ENCODE data around the gene AXIN1. TPM values are rescaled to one million over a fixed set of nuclear protein-coding genes. Genes with fewer than 3 reads are reported as not detected.

Gene AXIN1
- total and polyA plus RNA-seq, 9 of the 15 experiments (the other 6 are each of a cell fraction or from before 2014, with no cell fraction given): 0.42 to 58.0 (median 25.9) TPM

DNA sequence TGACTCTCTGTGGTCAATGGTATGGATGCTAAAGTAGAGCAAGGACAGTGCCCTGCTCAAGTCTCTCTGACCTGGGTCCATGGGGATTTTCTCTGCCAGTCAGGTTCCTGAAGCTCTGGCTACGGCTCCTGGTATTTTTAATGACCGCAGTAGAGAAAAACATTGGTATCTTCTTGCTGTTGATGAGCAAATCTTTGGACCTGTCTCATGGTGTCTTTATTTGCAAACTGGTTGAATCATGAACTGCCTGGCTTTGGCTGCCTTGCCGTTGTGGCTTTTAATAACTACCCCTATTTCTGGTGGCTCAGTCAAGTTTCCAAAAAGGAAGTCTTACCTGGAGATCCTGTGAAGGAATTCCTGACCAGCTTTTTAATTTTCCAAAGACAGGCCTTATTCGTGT is 109.2 kb downstream of the AXIN1 start (continued):
- TF ChIP-seq, protein P1, sequence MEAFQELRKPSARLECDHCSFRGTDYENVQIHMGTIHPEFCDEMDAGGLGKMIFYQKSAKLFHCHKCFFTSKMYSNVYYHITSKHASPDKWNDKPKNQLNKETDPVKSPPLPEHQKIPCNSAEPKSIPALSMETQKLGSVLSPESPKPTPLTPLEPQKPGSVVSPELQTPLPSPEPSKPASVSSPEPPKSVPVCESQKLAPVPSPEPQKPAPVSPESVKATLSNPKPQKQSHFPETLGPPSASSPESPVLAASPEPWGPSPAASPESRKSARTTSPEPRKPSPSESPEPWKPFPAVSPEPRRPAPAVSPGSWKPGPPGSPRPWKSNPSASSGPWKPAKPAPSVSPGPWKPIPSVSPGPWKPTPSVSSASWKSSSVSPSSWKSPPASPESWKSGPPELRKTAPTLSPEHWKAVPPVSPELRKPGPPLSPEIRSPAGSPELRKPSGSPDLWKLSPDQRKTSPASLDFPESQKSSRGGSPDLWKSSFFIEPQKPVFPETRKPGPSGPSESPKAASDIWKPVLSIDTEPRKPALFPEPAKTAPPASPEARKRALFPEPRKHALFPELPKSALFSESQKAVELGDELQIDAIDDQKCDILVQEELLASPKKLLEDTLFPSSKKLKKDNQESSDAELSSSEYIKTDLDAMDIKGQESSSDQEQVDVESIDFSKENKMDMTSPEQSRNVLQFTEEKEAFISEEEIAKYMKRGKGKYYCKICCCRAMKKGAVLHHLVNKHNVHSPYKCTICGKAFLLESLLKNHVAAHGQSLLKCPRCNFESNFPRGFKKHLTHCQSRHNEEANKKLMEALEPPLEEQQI (IDR thresholded peaks at IDR 0.05): no peak
- no peak for TF ChIP-seq HIVEP1 (CRISPR knock-in tag; IDR thresholded peaks at IDR 0.05)
- TF ChIP-seq DNMT1 (IDR thresholded peaks at IDR 0.05): no peak
- no peak for TF ChIP-seq TEAD1 (CRISPR knock-in tag; IDR thresholded peaks at IDR 0.05)
- no peak for TF ChIP-seq JUNB (CRISPR knock-in tag; conservative IDR thresholded peaks at IDR 0.05)

DNA sequence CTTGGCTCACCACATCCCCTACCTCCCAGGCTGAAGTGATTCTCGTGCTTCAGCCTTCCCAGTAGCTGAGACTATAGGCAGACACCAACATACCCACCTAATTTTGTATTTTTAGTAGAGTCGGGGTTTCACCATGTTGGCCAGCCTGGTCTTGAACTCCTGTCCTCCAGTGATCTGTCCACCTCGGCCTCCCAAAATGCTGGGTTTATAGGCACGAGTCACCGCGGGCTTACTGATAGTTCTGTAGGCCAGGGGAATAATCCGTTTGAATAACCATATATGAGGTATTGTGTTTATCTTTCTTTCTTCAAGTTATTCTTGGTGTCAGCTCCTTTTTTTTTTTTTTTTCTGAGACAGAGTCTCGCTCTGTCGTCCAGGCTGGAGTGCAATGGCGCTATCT is 110.2 kb downstream of the AXIN1 start:
- CTCF ChIA-PET (ENCODE audit: low intra/inter-chr PET ratio): no interaction called here

More for the DNA sequence above, 110.2 kb downstream of the AXIN1 start:
- no TSS peak for BruUV-seq (replicated peaks)
- DNase-seq (ENCODE audit: extremely low read depth in 1 of 4, low spot score in 3 of 4): no peak
- no peaks in the 10 kb centered on the region for H4K20me1 ChIP-seq (replicated peaks; ENCODE audit: control insufficient read depth, insufficient read depth, low read length)
- H3K4me3 ChIP-seq: no peak overlapping the region
- POLR2A ChIA-PET: interaction anchor here (0.6 to 3.7 kb wide), 4 partner anchors 12 to 442 kb away, joined by 3 to 14 read pairs (median 3); partner anchors contain the start of gene JMJD8
- FAIRE-seq: peak; percentile 76
- no peaks in the 10 kb centered on the region for H3K9me3 ChIP-seq (replicated peaks; ENCODE audit: control insufficient read depth, insufficient read depth, low read depth, low read length)
- H3K79me2 ChIP-seq (ENCODE audit: control insufficient read depth, insufficient read depth, low read length): peaks cover 35% of the 10 kb centered on the region
- no peak for TF ChIP-seq ZNF583 (CRISPR knock-in tag; IDR thresholded peaks at IDR 0.05)
- TF ChIP-seq MAFK (IDR thresholded peaks at IDR 0.05; ENCODE audit: low read length): no peak
- TF ChIP-seq NFATC3 (IDR thresholded peaks at IDR 0.05): no peak
- TF ChIP-seq JUNB (CRISPR knock-in tag; conservative IDR thresholded peaks at IDR 0.05): no peak
- TF ChIP-seq, protein P2, sequence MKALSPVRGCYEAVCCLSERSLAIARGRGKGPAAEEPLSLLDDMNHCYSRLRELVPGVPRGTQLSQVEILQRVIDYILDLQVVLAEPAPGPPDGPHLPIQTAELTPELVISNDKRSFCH (CRISPR knock-in tag; IDR thresholded peaks at IDR 0.05): no peak
- TF ChIP-seq, protein P2 (tag; IDR thresholded peaks at IDR 0.05): no peak
- TF ChIP-seq, protein P3, sequence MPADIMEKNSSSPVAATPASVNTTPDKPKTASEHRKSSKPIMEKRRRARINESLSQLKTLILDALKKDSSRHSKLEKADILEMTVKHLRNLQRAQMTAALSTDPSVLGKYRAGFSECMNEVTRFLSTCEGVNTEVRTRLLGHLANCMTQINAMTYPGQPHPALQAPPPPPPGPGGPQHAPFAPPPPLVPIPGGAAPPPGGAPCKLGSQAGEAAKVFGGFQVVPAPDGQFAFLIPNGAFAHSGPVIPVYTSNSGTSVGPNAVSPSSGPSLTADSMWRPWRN (IDR thresholded peaks at IDR 0.05; ENCODE audit: low read depth): no peak
- TF ChIP-seq ESRRB (CRISPR knock-in tag; IDR thresholded peaks at IDR 0.05; ENCODE audit: borderline replicate concordance): no peak
- TF ChIP-seq FOXJ3 (CRISPR knock-in tag; IDR thresholded peaks at IDR 0.05): no peak
- no peak for TF ChIP-seq IFI16 (CRISPR knock-in tag; IDR thresholded peaks at IDR 0.05)
- no peak for TF ChIP-seq PCBP1 (IDR thresholded peaks at IDR 0.05; ENCODE audit: low read depth, low read length, poor library complexity, severe bottlenecking)
- TF ChIP-seq CREB1 (IDR thresholded peaks at IDR 0.05): no peak
- no peak for TF ChIP-seq CREB1 (CRISPR knock-in tag; IDR thresholded peaks at IDR 0.05)
- no peak for TF ChIP-seq HNRNPK (IDR thresholded peaks at IDR 0.05; ENCODE audit: low read depth, low read length, poor library complexity, severe bottlenecking)
- TF ChIP-seq SNIP1 (IDR thresholded peaks at IDR 0.05; ENCODE audit: low read depth): no peak
- TF ChIP-seq XRCC3 (IDR thresholded peaks at IDR 0.05): no peak
- TF ChIP-seq ZNF143 (CRISPR knock-in tag; IDR thresholded peaks at IDR 0.05): no peak
- H3K9me1 ChIP-seq (ENCODE audit: control insufficient read depth, insufficient read depth, low read length): no peaks in the 10 kb centered on the region
- 0 out of 4 replicates have a peak overlapping the region, but pooled peaks of 1 of the 2 experiments have one; percentile 10 for H3K9ac ChIP-seq (ENCODE audit: insufficient read depth in 1 of 2, low read depth in 2 of 2, low read length in 2 of 2)
- peaks cover 22 to 31% of the 10 kb centered on the region in 2 experiments for H3K4me1 ChIP-seq (replicated peaks in 1 of 2; ENCODE audit: control insufficient read depth in 2 of 2, insufficient read depth in 2 of 2, low read length in 2 of 2)
- WGBS (ENCODE audit: insufficient coverage, low coverage, missing lambda C conversion rate): 51% methylated on average over 8 of the region's 10 CpGs
- H3K4me2 ChIP-seq (ENCODE audit: insufficient read depth, low read length): peak overlapping the region; percentile 38; the same call in 1 of the 2 replicates
- no peak for ATAC-seq
- no peaks in the 10 kb centered on the region for H3K36me3 ChIP-seq (ENCODE audit: control insufficient read depth, insufficient read depth, low read length)
- peak overlapping the region; percentile 58; the same call in 2 of the 3 replicates for H3K27ac ChIP-seq (ENCODE audit: extremely low read depth, low read depth, low read length)
- in situ Hi-C loops (cut with MboI): no loop called here
- intact Hi-C loops (cut with micrococcal nuclease): no loop called here
- no peaks in the 10 kb centered on the region for H3K27me3 ChIP-seq (ENCODE audit: control insufficient read depth in 2 of 2, insufficient read depth in 2 of 2, low read length in 2 of 2)
- peak overlapping the region; percentile 44; the same call in 1 of the 2 replicates for H2AFZ ChIP-seq (ENCODE audit: low read depth, low read length)

Measured in K562 (cell line).